H1 (cell line): ENCODE data around the gene MAP3K1. TPM values are rescaled to one million over a fixed set of nuclear protein-coding genes. Genes with fewer than 3 reads are reported as not detected.

ENCODE experiments used
- CTCF ChIA-PET: fragments of 300-600 bp; sonication (Branson Sonifier 250); formaldehyde crosslinking; loops from one replicate; lab custom pipeline; 2021; ENCODE audit not compliant: partially characterized antibody; lab: Charles Lee
- POLR2A ChIA-PET: fragments of 300-600 bp; sonication (Branson Sonifier 250); formaldehyde crosslinking; loops from one replicate; lab custom pipeline; 2021; ENCODE audit warnings: inconsistent platforms; ENCODE audit not compliant: partially characterized antibody; lab: Charles Lee
- DNase-seq, 2 experiments: peaks; one replicate each; pipeline versions ENCODE4 v3.0.0 to v3.0.0-alpha.2; 2010 to 2022; ENCODE audit warnings: low spot score in 2 of 2, low read depth in 1 of 2, mixed read lengths in 1 of 2
- FAIRE-seq: peaks from 2 replicates; lab custom pipeline; 2011; peaks lifted over from hg19 to GRCh38; lab: Jason Lieb, UNC
- H2AFZ ChIP-seq: 2 replicates; pipeline ENCODE4 v1.8.1; 2012; ENCODE audit warnings: low read length, inconsistent platforms
- H2AK5ac ChIP-seq: 2 replicates; pipeline ENCODE4 v1.6.1; 2013; ENCODE audit warnings: low read depth, low read length
- H2BK120ac ChIP-seq: replicated peaks from 2 replicates; pipeline ENCODE3; 2013; ENCODE audit warnings: low read depth, low read length, inconsistent platforms
- H2BK12ac ChIP-seq: 2 replicates; pipeline ENCODE4 v1.6.1; 2013; ENCODE audit warnings: low read depth, low read length
- H2BK15ac ChIP-seq: 2 replicates; pipeline ENCODE4 v1.6.1; 2013; ENCODE audit warnings: low read length
- H2BK20ac ChIP-seq: 2 replicates; pipeline ENCODE4 v1.6.1; 2013; ENCODE audit warnings: low read length
- H2BK5ac ChIP-seq: 2 replicates; pipeline ENCODE4 v1.6.1; 2013; ENCODE audit warnings: low read depth, low read length
- H3K14ac ChIP-seq: 2 replicates; pipeline ENCODE4 v1.6.1; 2013; ENCODE audit warnings: inconsistent platforms; ENCODE audit not compliant: insufficient read length
- H3K18ac ChIP-seq: 2 replicates; pipeline ENCODE4 v1.6.1; 2013; ENCODE audit warnings: low read length; ENCODE audit errors: extremely low read depth
- H3K23ac ChIP-seq: 2 replicates; pipeline ENCODE4 v1.6.1; 2013; ENCODE audit warnings: inconsistent platforms; ENCODE audit not compliant: insufficient read length
- H3K23me2 ChIP-seq: 2 replicates; pipeline ENCODE4 v1.6.1; 2013; ENCODE audit warnings: low read depth, low read length
- H3K27ac ChIP-seq: 2 replicates; pipeline ENCODE4 v1.6.1; 2011; ENCODE audit warnings: low read depth, low read length, inconsistent platforms
- H3K27me3 ChIP-seq, 4 experiments: replicated peaks in 1 of 4; 1 replicate in 1 of 4; 2 replicates in 3 of 4; pipeline versions ENCODE4 v1.6.1 to v1.8.1; 2011 to 2013; ENCODE audit warnings: low read length in 3 of 4, mild to moderate bottlenecking in 3 of 4, inconsistent platforms in 2 of 4, mixed read lengths in 2 of 4, moderate library complexity in 1 of 4; ENCODE audit not compliant: control insufficient read depth in 3 of 4, insufficient read depth in 3 of 4; ENCODE audit errors: extremely low read depth in 1 of 4
- H3K36me3 ChIP-seq, 4 experiments: 2 replicates each; pipeline versions ENCODE4 v1.6.1 to v1.8.1; 2011 to 2013; ENCODE audit warnings: mild to moderate bottlenecking in 4 of 4, low read length in 3 of 4, moderate library complexity in 2 of 4, control low read depth in 1 of 4, inconsistent platforms in 1 of 4; ENCODE audit not compliant: insufficient read depth in 4 of 4, control insufficient read depth in 2 of 4
- H3K4ac ChIP-seq: replicated peaks from 2 replicates; pipeline ENCODE3; 2013; ENCODE audit warnings: low read length, low read depth, mixed read lengths, inconsistent platforms; ENCODE audit not compliant: insufficient read length
- H3K4me1 ChIP-seq, 4 experiments: replicated peaks in 1 of 4; 1 replicate in 1 of 4; 2 replicates in 3 of 4; pipeline versions ENCODE4 v1.6.1 to v1.8.1; 2011 to 2013; ENCODE audit warnings: low read length in 3 of 4, inconsistent platforms in 2 of 4, mixed read lengths in 1 of 4; ENCODE audit not compliant: insufficient read depth in 4 of 4, control insufficient read depth in 3 of 4
- H3K4me2 ChIP-seq, 2 experiments: 2 replicates each; pipeline versions ENCODE4 v1.6.1 to v1.8.1; 2011 to 2013; ENCODE audit warnings: low read depth in 2 of 2, low read length in 2 of 2, control low read depth in 1 of 2, inconsistent platforms in 1 of 2, mild to moderate bottlenecking in 1 of 2; ENCODE audit not compliant: insufficient read depth in 1 of 2
- H3K4me3 ChIP-seq, 4 experiments: fragments of 200-600, 300-600 bp in 1 of 4; sonication (generic), shearing (Covaris generic), sonication (Bioruptor Twin) in 1 of 4; 2 replicates each; pipeline versions ENCODE4 v1.5.1 to v1.8.1; 2011 to 2016; ENCODE audit warnings: low read length in 4 of 4, low read depth in 3 of 4, control low read depth in 2 of 4, inconsistent platforms in 2 of 4, mild to moderate bottlenecking in 2 of 4, mixed read lengths in 1 of 4, moderate library complexity in 1 of 4; ENCODE audit not compliant: insufficient read depth in 2 of 4; ENCODE audit errors: extremely low read depth in 1 of 4
- H3K56ac ChIP-seq: replicated peaks from 2 replicates; pipeline ENCODE3; 2013; ENCODE audit warnings: low read depth, mild to moderate bottlenecking, mixed read lengths, low read length, inconsistent platforms; ENCODE audit not compliant: insufficient read length
- H3K79me1 ChIP-seq: 2 replicates; pipeline ENCODE4 v1.6.1; 2013; ENCODE audit warnings: low read depth, low read length, control low read depth
- H3K79me2 ChIP-seq, 2 experiments: 2 replicates each; pipeline versions ENCODE4 v1.6.1 to v1.8.1; 2012 to 2013; ENCODE audit warnings: low read length in 2 of 2, mild to moderate bottlenecking in 2 of 2, inconsistent platforms in 1 of 2; ENCODE audit not compliant: insufficient read depth in 2 of 2, control insufficient read depth in 1 of 2
- H3K9ac ChIP-seq, 4 experiments: replicated peaks in 1 of 4; 1 replicate in 1 of 4; 2 replicates in 3 of 4; pipeline versions ENCODE4 v1.6.1 to v1.8.1; 2011 to 2013; ENCODE audit warnings: low read depth in 3 of 4, low read length in 3 of 4, control low read depth in 2 of 4, mild to moderate bottlenecking in 2 of 4, moderate library complexity in 2 of 4, inconsistent platforms in 1 of 4; ENCODE audit errors: extremely low read depth in 1 of 4
- H3K9me3 ChIP-seq, 2 experiments: 2 replicates each; pipeline versions ENCODE4 v1.6.1 to v1.8.1; 2012 to 2013; ENCODE audit warnings: mild to moderate bottlenecking in 2 of 2, moderate library complexity in 2 of 2, control low read depth in 1 of 2, inconsistent platforms in 1 of 2, low read depth in 1 of 2, low read length in 1 of 2, mixed read lengths in 1 of 2; ENCODE audit not compliant: insufficient read depth in 2 of 2
- H4K20me1 ChIP-seq, 2 experiments: replicated peaks in 1 of 2; 2 replicates each; pipeline versions ENCODE3 to v1.8.1; 2011 to 2013; ENCODE audit warnings: inconsistent platforms in 2 of 2, low read length in 2 of 2, mild to moderate bottlenecking in 1 of 2; ENCODE audit not compliant: insufficient read depth in 2 of 2, control insufficient read depth in 1 of 2
- H4K5ac ChIP-seq: 2 replicates; pipeline ENCODE4 v1.6.1; 2013; ENCODE audit warnings: low read length, low read depth, mixed read lengths, inconsistent platforms; ENCODE audit not compliant: insufficient read length
- H4K8ac ChIP-seq: 2 replicates; pipeline ENCODE4 v1.8.0; 2013; ENCODE audit warnings: mild to moderate bottlenecking, moderate library complexity, low read length, inconsistent platforms; ENCODE audit not compliant: insufficient read depth; ENCODE audit errors: extremely low read depth
- H4K91ac ChIP-seq: replicated peaks from 2 replicates; pipeline ENCODE3; 2013; ENCODE audit warnings: low read length, mixed read lengths, inconsistent platforms; ENCODE audit not compliant: insufficient read length
- ASH2L ChIP-seq: fragments of 200-600, 300-600 bp; sonication (generic); IDR thresholded peaks from one replicate; pipeline ENCODE4 v1.7.1; 2017; ENCODE audit warnings: low read length
- BRCA1 ChIP-seq: IDR thresholded peaks from 2 replicates; pipeline ENCODE4 v1.6.1; 2012; ENCODE audit warnings: low read depth, low read length, improper control_type of control experiment
- CTBP2 ChIP-seq: IDR thresholded peaks from 2 replicates; pipeline ENCODE4 v1.7.0; 2011; ENCODE audit warnings: borderline replicate concordance, mild to moderate bottlenecking, moderate library complexity, mixed read lengths, low read length; ENCODE audit not compliant: insufficient read depth, insufficient read length
- KDM4A ChIP-seq: IDR thresholded peaks from one replicate; pipeline ENCODE4 v1.7.1; 2012; ENCODE audit warnings: low read depth, mild to moderate bottlenecking, moderate library complexity, low read length, inconsistent platforms; ENCODE audit not compliant: severe bottlenecking
- RNF2 ChIP-seq: fragments of 200-900, 300-1000 bp; sonication (generic); IDR thresholded peaks from 2 replicates; pipeline ENCODE4 v1.7.1; 2016; ENCODE audit warnings: borderline replicate concordance, low read depth, mild to moderate bottlenecking, antibody characterized with exemption, low read length; ENCODE audit not compliant: poor library complexity, severe bottlenecking; ENCODE audit errors: missing control alignments
- SIN3A ChIP-seq, 2 experiments: IDR thresholded peaks in 1 of 2; conservative IDR thresholded peaks in 1 of 2; 2 replicates each; pipeline ENCODE4 v1.6.1; 2011 to 2012; ENCODE audit warnings: low read length in 2 of 2, improper control_type of control experiment in 1 of 2, low read depth in 1 of 2, mild to moderate bottlenecking in 1 of 2
- SIX5 ChIP-seq: IDR thresholded peaks from 2 replicates; pipeline ENCODE4 v1.6.1; 2011; ENCODE audit warnings: mild to moderate bottlenecking, low read depth, low read length
- SUZ12 ChIP-seq: fragments of 200-600 bp; sonication (generic); IDR thresholded peaks from 2 replicates; pipeline ENCODE4 v1.6.1; 2012; ENCODE audit warnings: mild to moderate bottlenecking, inconsistent platforms, low read length, moderate library complexity, mixed read lengths
- TAF1 ChIP-seq: IDR thresholded peaks from 2 replicates; pipeline ENCODE4 v1.6.1; 2011; ENCODE audit warnings: mild to moderate bottlenecking, low read depth, low read length
- TBP ChIP-seq: IDR thresholded peaks from 2 replicates; pipeline ENCODE4 v1.6.1; 2011; ENCODE audit warnings: low read depth, low read length, improper control_type of control experiment
- TEAD4 ChIP-seq: IDR thresholded peaks from 2 replicates; pipeline ENCODE4 v1.6.1; 2012; ENCODE audit warnings: low read depth, low read length, inconsistent platforms, mixed read lengths
- YY1 ChIP-seq: IDR thresholded peaks from 2 replicates; pipeline ENCODE4 v1.6.1; 2011; ENCODE audit warnings: low read depth, mild to moderate bottlenecking, low read length
- WGBS, 2 experiments: shearing (Covaris generic) in 1 of 2; methylation state at CpG; one replicate each; pipeline versions ENCODE4 v1.1.6 to v1.1.7; 2013 to 2015; ENCODE audit warnings: low lambda C conversion rate in 2 of 2, mixed read lengths in 2 of 2, inconsistent platforms in 1 of 2, low coverage in 1 of 2, missing lambda C conversion rate in 1 of 2; ENCODE audit not compliant: insufficient replicate concordance in 2 of 2, insufficient coverage in 1 of 2, insufficient read length in 1 of 2; ENCODE audit errors: extremely low coverage in 1 of 2, missing lambda C conversion rate in 1 of 2; 5-methylcytosine and 5-hydroxymethylcytosine counted together
- polyA plus RNA-seq, 7 experiments: library from polyadenylated mRNA; depleted of rRNA in 3 of 7; stranded (reverse) in 5 of 7; unstranded in 2 of 7; fragments of >200 nt in 5 of 7; fragments of 200-250 nt in 2 of 7; gene quantifications; 1 replicate in 5 of 7; 2 replicates in 1 of 7; 4 replicates in 1 of 7; pipeline versions ENCODE4 v1.2.1 to v1.2.3, GENCODE V29; 2011 to 2013; ENCODE audit warnings: missing spikeins in 2 of 7, mixed read lengths in 2 of 7
- total RNA-seq: library from RNA; stranded (reverse); fragmentation: NEBNext Ultra II Directional; extraction: Animal tissue kit (Norgen Biotek cat#: 25700); gene quantifications from 2 replicates; pipeline ENCODE4 v1.2.1, GENCODE V29; 2021

The MAP3K1 gene
- total and polyA plus RNA-seq, 2 of the 8 experiments (the other 6 are each of a cell fraction or from before 2014, with no cell fraction given) = 3.9 to 11.8 TPM

DNA sequence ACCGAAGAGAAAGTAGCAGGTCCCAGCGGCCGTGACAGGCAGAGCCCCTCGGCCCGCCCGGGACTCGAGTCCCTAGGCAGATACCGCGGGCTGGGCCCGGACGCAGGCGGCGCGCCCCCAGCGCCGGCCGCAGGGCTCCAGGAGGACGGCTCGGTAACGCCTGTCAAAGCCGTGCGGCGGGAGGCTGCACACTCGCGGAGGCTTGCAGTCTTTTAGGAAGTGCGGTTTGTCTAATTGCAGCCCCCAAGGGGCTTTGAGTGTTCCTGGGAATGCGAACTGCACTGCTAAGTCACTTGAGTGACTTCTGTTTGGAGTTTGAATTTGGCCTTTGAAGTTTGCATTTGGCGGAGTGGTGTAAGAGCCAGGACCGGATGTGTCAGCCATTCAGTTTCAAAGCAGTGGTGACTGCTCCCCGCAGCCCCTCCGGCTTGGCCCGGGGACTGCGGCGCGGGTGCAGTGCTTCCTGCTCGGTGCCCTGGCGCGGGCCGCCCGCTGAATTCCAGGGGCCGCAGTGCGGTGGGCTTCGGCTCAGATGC lies 1.3 kb downstream of the MAP3K1 start:
- Histone ChIP-seq H3K36me3 (no peaks in the 10 kb centered on the region), H3K27me3 (peaks cover 0 to 9% (median 0%) of the 10 kb centered on the region in 4 experiments; a peak in 1 of 7 replicates), H2BK12ac (no peak overlapping the region), H4K5ac (no peak overlapping the region), H4K8ac (no peak overlapping the region), H3K23me2 (peaks cover 14% of the 10 kb centered on the region), H4K20me1 (peaks cover 0 to 8% of the 10 kb centered on the region in 2 experiments), H2BK15ac (no peak overlapping the region), H3K4me3 (peak overlapping the region; percentile 48 to 78 (median 65)), H4K91ac (no peak overlapping the region), H2BK5ac (no peak overlapping the region), H3K79me1 (no peaks in the 10 kb centered on the region), H2AFZ (no peak overlapping the region), H3K4me2 (peak overlapping the region; percentile 79 to 97), H2BK20ac (no peak overlapping the region), H3K79me2 (peaks cover 0 to 42% of the 10 kb centered on the region in 2 experiments; a peak in 2 of 4 replicates), H3K14ac (no peak overlapping the region), H3K18ac (no peak overlapping the region; the same call in 1 of the 2 replicates), H3K56ac (no peak overlapping the region), H3K23ac (no peak overlapping the region), H2BK120ac (no peak overlapping the region), H3K4me1 (peaks cover 0 to 8% (median 2%) of the 10 kb centered on the region in 4 experiments; a peak in 5 of 7 replicates), H3K27ac (no peak overlapping the region), H3K4ac (no peak overlapping the region), H3K9me3 (no peaks in the 10 kb centered on the region), H2AK5ac (no peak overlapping the region), H3K9ac (no peak overlapping the region)
- FAIRE-seq = no peak
- DNase-seq = no peak
- whole genome bisulfite sequencing, 2 experiments = 2% methylated on average over 38 of the region's 43 CpGs; no CpG with 5 or more reads in 1 of the 2 experiments
- POLR2A ChIA-PET = no interaction called here
- CTCF ChIA-PET = interaction anchor here (1.2 kb wide), 1 partner anchor 22 kb away, joined by 3 read pairs; no protein-coding TSS in a partner anchor
- peak; percentile 17 for TF ChIP-seq KDM4A
- TF ChIP-seq TEAD4 = peak; percentile 35; the same call in 1 of the 2 replicates
- peak; percentile 24; the same call in 1 of the 2 replicates for TF ChIP-seq SUZ12
- TF ChIP-seq CTBP2 = peak; percentile 65
- TF ChIP-seq YY1 = peak; percentile 37; the same call in 1 of the 2 replicates
- TF ChIP-seq TAF1 = peak; percentile 16; the same call in 1 of the 2 replicates
- peak; percentile 72 for TF ChIP-seq ASH2L
- TF ChIP-seq SIN3A (conservative IDR thresholded peaks at IDR 0.05 in 1 of 2, IDR thresholded peaks at IDR 0.05 in 1 of 2; ENCODE audit: low read depth in 1 of 2, low read length in 2 of 2) = peak; percentile 69 to 87; a peak in 3 of 4 replicates
- TF ChIP-seq RNF2 = peak; percentile 62
- peak; percentile 10; the same call in 1 of the 2 replicates for TF ChIP-seq TBP
- TF ChIP-seq SIX5 = no peak
- TF ChIP-seq BRCA1 = no peak
